Suprapubic skin (tissue), 4 donors: ENCODE results near the gene PCDHA11. TPM values are rescaled to one million over a fixed set of nuclear protein-coding genes. Genes with fewer than 3 reads are reported as not detected.

Source experiments
- DNase-seq, 2 donors: peaks; one replicate each; pipeline ENCODE4 v3.0.0-alpha.2; 2019; ENCODE audit warnings: low spot score in 2 of 2
- H3K27ac ChIP-seq: fragments of 200-600 bp; sonication (generic); one replicate; pipeline ENCODE4 v1.5.1; 2019
- H3K27me3 ChIP-seq: fragments of 200-600 bp; sonication (generic); one replicate; pipeline ENCODE4 v1.5.1; 2019
- H3K36me3 ChIP-seq: fragments of 200-600 bp; sonication (generic); one replicate; pipeline ENCODE4 v1.5.1; 2019
- H3K4me1 ChIP-seq: fragments of 200-600 bp; sonication (generic); one replicate; pipeline ENCODE4 v1.5.1; 2019
- H3K4me3 ChIP-seq: fragments of 200-600 bp; sonication (generic); one replicate; pipeline ENCODE4 v1.5.1; 2019; ENCODE audit warnings: mild to moderate bottlenecking
- H3K9me3 ChIP-seq: fragments of 200-600 bp; sonication (generic); one replicate; pipeline ENCODE4 v1.5.1; 2019
- EP300 ChIP-seq: sonication (generic); formaldehyde crosslinking; IDR thresholded peaks from one replicate; pipeline ENCODE4 v1.6.1; 2017; ENCODE audit warnings: antibody characterized with exemption
- POLR2A ChIP-seq, 2 donors: fragments of 450-650 bp; IDR thresholded peaks; one replicate each; pipeline ENCODE4 v1.6.1; 2017; ENCODE audit warnings: antibody characterized with exemption in 2 of 2, mild to moderate bottlenecking in 2 of 2, moderate library complexity in 2 of 2
- POLR2AphosphoS5 ChIP-seq, 3 donors: sonication (generic); formaldehyde crosslinking; IDR thresholded peaks; one replicate each; pipeline ENCODE4 v1.6.1; 2017; ENCODE audit warnings: antibody characterized with exemption in 3 of 3
- WGBS: methylation state at CpG from one replicate; pipeline ENCODE4 v1.1.5; 2018; 5-methylcytosine and 5-hydroxymethylcytosine counted together
- total RNA-seq, 4 donors: library from RNA; depleted of rRNA; stranded (reverse); fragments of >200 nt; gene quantifications; one replicate each; pipeline ENCODE4 v1.1.0, GENCODE V29; 2016
- TF ChIP-seq, protein P1 (sequence below), 2 donors: fragments of 200-600 bp in 1 of 2; fragments of 450-650 bp in 1 of 2; sonication (generic) in 1 of 2; IDR thresholded peaks; one replicate each; pipeline ENCODE4 v1.5.1; 2016 to 2019; ENCODE audit warnings: antibody characterized with exemption in 2 of 2, mild to moderate bottlenecking in 1 of 2, moderate library complexity in 1 of 2

Gene PCDHA11
- total RNA-seq, 4 donors from 2014 or later = 0.26 to 0.93 TPM; not detected in 2

DNA sequence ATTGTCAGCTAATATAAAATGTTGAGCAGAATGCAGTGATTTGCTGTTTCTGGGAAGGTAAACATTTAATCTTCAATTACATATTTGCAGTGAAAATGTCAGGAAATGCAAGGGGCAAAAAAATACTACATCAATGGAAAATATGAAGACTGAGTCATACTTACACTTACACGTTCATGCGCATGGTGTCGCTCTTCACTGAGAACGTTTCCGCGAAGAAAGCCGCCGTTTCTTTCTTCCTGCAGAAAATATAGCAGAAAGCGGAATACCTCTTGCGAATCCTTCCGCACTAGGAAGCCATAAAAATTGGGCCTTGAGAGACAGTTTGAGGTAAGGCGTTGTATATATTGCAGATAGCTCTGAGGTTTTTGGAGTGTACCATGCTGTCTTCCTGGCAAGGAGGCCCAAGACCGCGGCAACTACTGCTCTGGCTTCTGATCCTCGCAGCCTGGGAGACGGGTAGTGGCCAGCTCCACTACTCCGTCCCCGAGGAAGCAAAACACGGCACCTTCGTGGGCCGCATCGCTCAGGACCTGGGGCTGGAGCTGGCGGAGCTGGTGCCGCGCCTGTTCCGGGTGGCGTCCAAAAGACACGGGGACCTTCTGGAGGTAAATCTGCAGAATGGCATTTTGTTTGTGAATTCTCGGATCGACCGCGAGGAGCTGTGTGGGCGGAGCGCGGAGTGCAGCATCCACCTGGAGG is 13.3 kb downstream of the PCDHA11 start, which contains the start of gene PCDHA13:
TSS of gene PCDHA13 (plus strand) at position 236 of the 702 bp plus-strand sequence. CDS start at position 381, 145 bp downstream.
- H3K27me3 ChIP-seq = peaks cover 2% of the 10 kb centered on the region
- TF ChIP-seq, protein P1, sequence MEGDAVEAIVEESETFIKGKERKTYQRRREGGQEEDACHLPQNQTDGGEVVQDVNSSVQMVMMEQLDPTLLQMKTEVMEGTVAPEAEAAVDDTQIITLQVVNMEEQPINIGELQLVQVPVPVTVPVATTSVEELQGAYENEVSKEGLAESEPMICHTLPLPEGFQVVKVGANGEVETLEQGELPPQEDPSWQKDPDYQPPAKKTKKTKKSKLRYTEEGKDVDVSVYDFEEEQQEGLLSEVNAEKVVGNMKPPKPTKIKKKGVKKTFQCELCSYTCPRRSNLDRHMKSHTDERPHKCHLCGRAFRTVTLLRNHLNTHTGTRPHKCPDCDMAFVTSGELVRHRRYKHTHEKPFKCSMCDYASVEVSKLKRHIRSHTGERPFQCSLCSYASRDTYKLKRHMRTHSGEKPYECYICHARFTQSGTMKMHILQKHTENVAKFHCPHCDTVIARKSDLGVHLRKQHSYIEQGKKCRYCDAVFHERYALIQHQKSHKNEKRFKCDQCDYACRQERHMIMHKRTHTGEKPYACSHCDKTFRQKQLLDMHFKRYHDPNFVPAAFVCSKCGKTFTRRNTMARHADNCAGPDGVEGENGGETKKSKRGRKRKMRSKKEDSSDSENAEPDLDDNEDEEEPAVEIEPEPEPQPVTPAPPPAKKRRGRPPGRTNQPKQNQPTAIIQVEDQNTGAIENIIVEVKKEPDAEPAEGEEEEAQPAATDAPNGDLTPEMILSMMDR (IDR thresholded peaks at IDR 0.05) = no peak
- no peak for TF ChIP-seq POLR2AphosphoS5 (IDR thresholded peaks at IDR 0.05)
- TF ChIP-seq EP300 = no peak
- no peak for TF ChIP-seq POLR2A (IDR thresholded peaks at IDR 0.05)
- no peaks in the 10 kb centered on the region for H3K36me3 ChIP-seq
- no peak for DNase-seq
- 16% methylated on average over 21 of the region's 35 CpGs for WGBS
- no peak within 1 kb of the TSS for H3K4me3 ChIP-seq
- peaks cover 32% of the 10 kb centered on the region for H3K9me3 ChIP-seq
- no peak within 1 kb of the TSS for H3K27ac ChIP-seq
- no peaks in the 10 kb centered on the region for H3K4me1 ChIP-seq

DNA sequence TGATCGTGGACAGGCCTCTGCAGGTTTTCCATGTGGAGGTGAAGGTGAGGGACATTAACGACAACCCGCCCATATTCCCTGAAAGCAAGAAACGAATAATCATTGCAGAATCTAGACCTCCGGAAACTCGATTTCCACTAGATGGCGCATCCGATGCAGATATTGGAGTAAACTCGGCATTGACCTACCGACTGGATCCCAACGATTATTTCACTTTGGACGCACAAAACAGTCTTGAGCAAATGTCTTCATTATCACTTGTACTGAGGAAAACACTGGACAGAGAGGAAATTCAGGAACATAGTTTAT is 13.8 kb downstream of the PCDHA11 start:
- no peak for DNase-seq
- no peak overlapping the region for H3K4me3 ChIP-seq
- H3K4me1 ChIP-seq = no peaks in the 10 kb centered on the region
- H3K9me3 ChIP-seq = peaks cover 27% of the 10 kb centered on the region
- TF ChIP-seq EP300 (no peak), POLR2A (IDR thresholded peaks at IDR 0.05) (no peak), POLR2AphosphoS5 (IDR thresholded peaks at IDR 0.05) (no peak)
- TF ChIP-seq, protein P1 (IDR thresholded peaks at IDR 0.05) = no peak
- no peaks in the 10 kb centered on the region for H3K36me3 ChIP-seq
- no peak overlapping the region for H3K27ac ChIP-seq
- 21% methylated on average over 12 of the region's 12 CpGs for WGBS
- no peaks in the 10 kb centered on the region for H3K27me3 ChIP-seq

DNA sequence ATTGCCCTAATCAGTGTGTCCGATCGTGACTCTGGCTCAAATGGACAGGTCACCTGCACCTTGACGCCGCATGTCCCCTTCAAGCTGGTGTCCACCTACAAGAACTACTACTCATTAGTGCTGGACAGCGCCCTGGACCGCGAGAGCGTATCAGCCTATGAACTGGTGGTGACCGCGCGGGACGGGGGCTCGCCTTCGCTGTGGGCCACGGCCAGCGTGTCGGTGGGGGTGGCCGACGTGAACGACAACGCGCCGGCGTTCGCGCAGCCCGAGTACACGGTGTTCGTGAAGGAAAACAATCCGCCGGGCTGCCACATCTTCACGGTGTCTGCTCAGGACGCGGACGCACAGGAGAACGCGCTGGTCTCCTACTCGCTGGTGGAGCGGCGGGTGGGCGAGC is 14.6 kb downstream of the PCDHA11 start:
- Histone ChIP-seq H3K27ac (no peak overlapping the region), H3K27me3 (no peaks in the 10 kb centered on the region), H3K9me3 (peaks cover 27% of the 10 kb centered on the region), H3K4me3 (no peak overlapping the region), H3K36me3 (no peaks in the 10 kb centered on the region), H3K4me1 (no peaks in the 10 kb centered on the region)
- DNase-seq = no peak
- TF ChIP-seq, protein P1 (IDR thresholded peaks at IDR 0.05) = no peak
- TF ChIP-seq EP300 (no peak), POLR2A (IDR thresholded peaks at IDR 0.05) (no peak), POLR2AphosphoS5 (IDR thresholded peaks at IDR 0.05) (no peak)
- 41% methylated on average over 13 of the region's 41 CpGs for WGBS

DNA sequence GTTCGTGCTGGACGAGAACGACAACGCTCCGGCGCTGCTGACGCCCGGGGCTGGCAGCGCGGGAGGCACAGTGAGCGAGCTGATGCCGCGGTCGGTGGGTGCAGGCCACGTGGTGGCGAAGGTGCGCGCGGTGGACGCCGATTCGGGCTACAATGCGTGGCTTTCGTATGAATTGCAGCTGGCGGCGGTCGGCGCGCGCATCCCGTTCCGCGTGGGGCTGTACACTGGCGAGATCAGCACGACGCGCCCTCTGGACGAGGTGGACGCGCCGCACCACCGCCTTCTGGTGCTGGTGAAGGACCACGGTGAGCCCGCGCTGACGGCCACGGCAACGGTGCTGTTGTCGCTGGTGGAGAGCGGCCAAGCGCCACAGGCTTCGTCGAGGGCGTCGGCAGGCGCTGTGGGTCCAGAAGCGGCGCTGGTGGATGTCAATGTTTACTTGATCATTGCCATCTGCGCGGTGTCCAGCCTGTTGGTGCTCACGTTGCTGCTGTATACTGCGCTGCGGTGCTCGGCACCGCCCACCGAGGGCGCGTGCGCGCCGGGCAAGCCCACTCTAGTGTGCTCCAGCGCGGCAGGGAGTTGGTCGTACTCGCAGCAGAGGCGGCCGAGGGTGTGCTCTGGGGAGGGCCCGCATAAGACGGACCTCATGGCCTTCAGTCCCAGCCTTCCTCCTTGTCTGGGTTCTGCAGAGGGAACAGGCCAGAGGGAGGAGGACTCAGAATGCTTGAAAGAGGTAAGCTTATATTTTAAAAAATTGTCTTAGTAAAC is 15.4 kb downstream of the PCDHA11 start:
- Histone ChIP-seq H3K4me1 (no peaks in the 10 kb centered on the region), H3K27ac (no peak overlapping the region), H3K9me3 (peaks cover 27% of the 10 kb centered on the region), H3K36me3 (no peaks in the 10 kb centered on the region), H3K4me3 (no peak overlapping the region), H3K27me3 (no peaks in the 10 kb centered on the region)
- TF ChIP-seq POLR2A (IDR thresholded peaks at IDR 0.05) = no peak
- TF ChIP-seq EP300 = no peak
- TF ChIP-seq POLR2AphosphoS5 (IDR thresholded peaks at IDR 0.05) = no peak
- TF ChIP-seq, protein P1 (IDR thresholded peaks at IDR 0.05) = no peak
- WGBS = 48% methylated on average over 23 of the region's 79 CpGs
- DNase-seq = no peak

DNA sequence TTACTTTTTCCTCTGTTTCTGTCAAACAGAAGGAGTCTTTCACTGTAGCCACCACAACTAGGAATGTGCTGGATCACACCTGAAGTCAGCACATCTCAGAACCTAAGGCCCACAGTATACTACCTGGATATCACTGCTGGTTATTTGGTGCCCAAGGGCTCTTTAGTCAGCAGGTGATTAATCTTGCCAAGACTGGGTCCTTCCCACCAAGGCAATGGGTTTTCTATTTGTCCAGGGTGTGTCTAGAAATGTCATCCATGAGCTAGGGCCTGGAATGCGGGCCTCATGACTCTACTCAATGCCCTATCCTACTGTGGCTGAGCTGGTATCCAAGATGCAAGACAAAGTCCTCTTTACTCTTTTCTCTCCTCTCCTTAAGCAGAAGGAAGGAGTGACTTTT is 47.6 kb downstream of the PCDHA11 start:
- H3K4me1 ChIP-seq = no peaks in the 10 kb centered on the region
- H3K9me3 ChIP-seq = peaks cover 8% of the 10 kb centered on the region
- TF ChIP-seq EP300 = no peak
- TF ChIP-seq, protein P1 (IDR thresholded peaks at IDR 0.05) = no peak
- TF ChIP-seq POLR2AphosphoS5 (IDR thresholded peaks at IDR 0.05) = no peak
- no peak for TF ChIP-seq POLR2A (IDR thresholded peaks at IDR 0.05)
- DNase-seq = no peak
- H3K27ac ChIP-seq = no peak overlapping the region
- WGBS = 87% methylated on average over 1 of the region's 1 CpG
- H3K27me3 ChIP-seq = no peaks in the 10 kb centered on the region
- no peaks in the 10 kb centered on the region for H3K36me3 ChIP-seq
- no peak overlapping the region for H3K4me3 ChIP-seq
